Retinal pigment epithelial cell (primary cell): ENCODE results near the gene ADAMTS2.

Experiments used
- DNase-seq: peaks from one replicate; pipeline ENCODE4 v3.0.0-alpha.2; 2010; ENCODE audit warnings: low read depth
- H3K4me3 ChIP-seq: 2 replicates; pipeline ENCODE4 v1.5.1; 2011; ENCODE audit warnings: mild to moderate bottlenecking, low read length, control low read depth, moderate library complexity
- TF ChIP-seq, protein P1 (sequence below): conservative IDR thresholded peaks from 2 replicates; pipeline ENCODE4 v1.5.1; 2011; ENCODE audit warnings: low read depth, low read length, control low read depth, inconsistent platforms

ADAMTS2 gene

DNA sequence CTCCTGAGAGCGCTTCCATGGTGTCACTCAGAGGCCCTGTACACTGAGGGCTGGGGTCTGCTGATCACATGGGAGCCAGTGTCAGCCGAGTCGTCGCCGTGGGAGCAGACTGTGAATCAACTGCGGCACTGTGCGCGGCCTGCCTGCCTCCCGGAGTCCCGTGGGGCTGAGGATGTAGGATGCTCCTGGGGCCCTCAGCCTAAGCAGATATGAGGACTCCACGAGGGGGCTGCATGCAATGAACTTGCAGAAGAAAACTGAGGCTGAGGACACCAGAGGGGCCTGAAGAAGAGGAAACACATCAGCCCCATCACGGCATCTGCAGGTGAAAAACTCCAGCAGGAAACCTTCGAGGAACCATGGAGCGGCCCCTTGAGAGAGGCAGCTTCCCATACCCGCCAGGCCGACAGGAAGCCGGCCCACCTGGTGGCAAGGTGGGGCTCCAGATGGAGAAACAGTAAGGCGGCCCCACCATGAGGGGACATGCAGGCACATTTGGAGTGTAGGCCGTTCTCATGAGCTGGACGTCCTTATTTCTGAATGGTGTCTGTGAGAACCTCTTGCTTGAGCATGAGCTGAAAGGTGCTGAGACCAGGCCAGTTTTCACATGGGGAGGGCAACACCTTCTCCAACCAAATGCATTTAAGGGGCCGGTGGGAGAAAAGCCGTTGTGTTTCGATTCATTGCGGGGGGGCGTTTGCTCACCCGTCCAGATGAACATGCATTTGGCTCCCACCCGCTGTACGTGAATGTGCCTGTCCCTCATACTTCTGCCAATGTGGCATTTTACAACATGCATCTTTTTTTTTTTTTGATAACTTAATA lies 35.2 kb upstream of the ADAMTS2 start:
- TF ChIP-seq, protein P1, sequence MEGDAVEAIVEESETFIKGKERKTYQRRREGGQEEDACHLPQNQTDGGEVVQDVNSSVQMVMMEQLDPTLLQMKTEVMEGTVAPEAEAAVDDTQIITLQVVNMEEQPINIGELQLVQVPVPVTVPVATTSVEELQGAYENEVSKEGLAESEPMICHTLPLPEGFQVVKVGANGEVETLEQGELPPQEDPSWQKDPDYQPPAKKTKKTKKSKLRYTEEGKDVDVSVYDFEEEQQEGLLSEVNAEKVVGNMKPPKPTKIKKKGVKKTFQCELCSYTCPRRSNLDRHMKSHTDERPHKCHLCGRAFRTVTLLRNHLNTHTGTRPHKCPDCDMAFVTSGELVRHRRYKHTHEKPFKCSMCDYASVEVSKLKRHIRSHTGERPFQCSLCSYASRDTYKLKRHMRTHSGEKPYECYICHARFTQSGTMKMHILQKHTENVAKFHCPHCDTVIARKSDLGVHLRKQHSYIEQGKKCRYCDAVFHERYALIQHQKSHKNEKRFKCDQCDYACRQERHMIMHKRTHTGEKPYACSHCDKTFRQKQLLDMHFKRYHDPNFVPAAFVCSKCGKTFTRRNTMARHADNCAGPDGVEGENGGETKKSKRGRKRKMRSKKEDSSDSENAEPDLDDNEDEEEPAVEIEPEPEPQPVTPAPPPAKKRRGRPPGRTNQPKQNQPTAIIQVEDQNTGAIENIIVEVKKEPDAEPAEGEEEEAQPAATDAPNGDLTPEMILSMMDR = no peak
- no peak for DNase-seq
- no peak overlapping the region for H3K4me3 ChIP-seq

DNA sequence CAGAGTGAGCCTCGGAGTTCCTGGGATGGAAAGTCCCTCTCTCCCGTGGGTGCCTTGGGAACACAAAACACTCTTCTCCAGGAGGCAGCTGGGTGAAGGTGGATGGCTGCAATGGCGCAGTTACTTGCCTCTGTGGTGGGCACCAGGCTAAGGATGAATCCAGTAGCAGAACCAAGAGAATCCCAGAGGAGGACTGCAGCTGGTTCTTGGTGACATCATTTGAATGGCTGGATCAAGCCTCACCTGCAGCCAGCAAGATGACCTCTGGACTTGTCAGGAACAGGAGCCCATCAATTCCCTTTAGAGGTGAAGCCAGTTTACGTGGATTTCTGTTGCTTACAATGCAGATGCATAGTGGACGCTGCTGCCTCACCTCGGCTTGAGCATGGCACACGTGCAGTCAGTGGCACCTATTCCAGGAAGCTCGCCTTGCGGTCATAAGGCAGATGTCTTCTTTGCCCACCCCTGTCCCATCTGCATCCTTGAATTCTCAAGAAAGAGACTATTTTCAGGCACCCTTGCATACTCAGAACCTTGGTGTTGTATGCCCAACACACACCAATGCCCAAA lies 34.1 kb upstream of the ADAMTS2 start:
- DNase-seq = no peak
- TF ChIP-seq, protein P1 = no peak
- no peak overlapping the region for H3K4me3 ChIP-seq

DNA sequence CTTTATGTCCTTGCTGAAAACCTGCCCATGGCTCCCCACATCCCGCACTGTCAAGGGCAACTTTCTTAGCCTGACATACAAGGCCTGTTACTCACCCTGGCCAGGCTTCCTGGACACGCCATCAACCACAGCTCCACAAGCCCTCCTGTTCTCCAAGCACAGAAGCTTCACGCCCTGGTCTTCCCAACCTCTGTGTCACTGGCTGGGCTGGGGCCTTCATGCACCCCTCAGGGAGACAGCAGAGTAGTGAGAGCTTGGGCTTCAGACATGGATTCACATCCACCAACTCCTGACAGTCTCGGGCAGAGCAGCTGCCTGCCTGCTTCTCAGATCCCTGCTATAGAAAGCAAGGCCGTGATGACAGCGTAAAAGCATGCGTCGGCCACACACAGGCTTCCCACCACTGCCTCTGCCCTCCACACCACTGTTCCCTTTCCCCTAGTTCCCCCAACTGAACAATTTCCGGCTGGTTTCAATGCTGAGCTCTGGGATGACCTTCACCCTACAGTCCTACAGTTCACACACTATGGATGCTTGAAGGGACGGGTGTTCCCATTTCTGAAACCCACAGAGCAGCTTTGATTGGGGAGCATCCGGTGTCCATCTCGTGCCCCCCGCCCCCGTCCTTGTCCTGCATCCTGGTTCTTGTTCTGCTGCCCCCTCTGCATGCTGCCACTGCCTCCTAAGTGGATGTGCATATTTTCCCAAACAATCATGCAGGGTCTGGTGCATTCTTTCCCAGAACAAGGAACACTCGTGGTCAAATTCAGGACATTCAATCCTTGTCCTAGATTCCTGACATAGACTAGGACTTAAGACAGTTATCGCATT lies 33.4 kb upstream of the ADAMTS2 start:
- DNase-seq = no peak
- H3K4me3 ChIP-seq = no peak overlapping the region
- TF ChIP-seq, protein P1 = no peak

DNA sequence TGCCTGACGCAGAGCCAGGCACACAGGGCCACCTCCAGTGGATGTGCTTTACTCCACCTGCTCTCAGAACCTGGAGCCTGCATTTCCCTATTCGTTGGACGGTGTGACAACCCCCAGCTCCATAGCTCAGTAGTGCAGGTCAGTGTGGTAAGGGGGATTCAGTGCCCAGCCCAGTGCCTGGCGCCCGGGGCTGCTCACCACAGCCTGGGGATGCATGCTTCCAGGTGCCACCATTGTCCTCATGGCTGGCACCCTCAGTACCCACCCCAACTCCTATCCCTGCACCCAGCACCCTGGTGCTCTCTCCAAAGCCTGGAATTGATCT lies 32.8 kb upstream of the ADAMTS2 start:
- DNase-seq = no peak
- no peak overlapping the region for H3K4me3 ChIP-seq
- TF ChIP-seq, protein P1 = no peak

DNA sequence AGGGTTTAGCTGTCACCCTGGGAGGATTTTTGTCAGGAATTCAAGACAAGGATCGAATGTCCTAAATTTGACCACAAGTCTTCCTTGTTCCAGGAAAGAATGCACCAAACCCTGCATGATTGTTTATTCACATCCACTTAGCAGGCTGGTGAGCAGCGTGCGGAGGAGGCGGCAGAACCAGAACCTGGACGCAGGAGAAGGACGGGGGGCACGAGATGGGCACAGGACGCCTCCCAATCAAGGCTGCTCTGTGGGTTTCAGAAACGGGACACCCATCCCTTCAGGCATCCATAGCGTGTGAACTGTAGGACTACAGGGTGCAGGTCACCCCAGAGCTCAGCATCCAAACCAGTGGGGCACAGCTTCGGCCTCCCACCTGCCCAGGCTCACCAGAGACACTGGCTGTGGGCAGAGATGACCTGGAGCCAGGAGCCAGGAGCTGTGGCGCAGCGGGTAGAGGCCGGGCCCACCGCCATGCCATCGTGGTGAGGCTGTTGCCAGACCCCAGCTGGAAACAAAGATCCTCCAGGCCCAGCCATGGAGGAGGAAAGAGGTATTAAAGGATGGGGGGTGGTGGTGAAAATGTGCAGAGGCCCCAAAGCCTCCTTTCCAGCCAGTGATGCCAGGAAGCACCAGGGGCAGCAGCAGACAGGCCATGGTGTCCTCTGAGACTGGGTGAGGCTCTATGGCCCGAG lies 32.3 kb upstream of the ADAMTS2 start:
- no peak for DNase-seq
- no peak overlapping the region for H3K4me3 ChIP-seq
- TF ChIP-seq, protein P1 = no peak

DNA sequence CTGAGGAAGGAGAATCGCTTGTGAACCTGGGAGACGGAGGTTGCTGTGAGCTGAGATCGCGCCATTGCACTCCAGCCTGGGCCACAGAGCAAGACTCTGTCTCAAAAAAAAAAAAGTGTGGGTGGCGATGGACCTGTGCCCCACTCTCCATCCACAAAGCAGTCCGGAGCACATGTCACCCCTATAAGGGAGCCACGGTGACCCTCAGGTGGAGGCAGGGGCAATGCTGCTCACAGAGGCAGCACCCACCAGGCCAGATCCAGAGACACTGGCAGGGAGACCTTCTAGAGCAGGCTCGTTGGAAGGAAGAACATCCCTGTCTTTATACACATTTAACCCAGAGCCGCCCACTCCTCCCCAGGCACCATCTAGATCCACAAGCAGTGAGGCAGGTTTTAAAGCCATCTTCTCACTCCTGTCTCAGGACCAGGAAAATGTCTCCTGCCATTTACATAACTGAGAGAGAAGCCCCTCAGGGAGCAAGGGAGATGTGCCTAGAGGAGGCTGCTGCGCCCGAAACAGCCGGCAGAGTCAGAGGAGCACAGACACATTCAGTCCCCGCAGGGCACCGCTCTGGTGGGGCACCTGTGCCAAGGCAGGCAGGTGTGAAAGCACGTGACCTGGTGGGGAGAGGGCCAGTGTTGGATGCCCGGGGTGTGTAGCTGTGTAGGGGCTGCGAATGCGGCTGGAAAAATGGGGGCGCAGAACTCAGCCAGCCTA lies 31.6 kb upstream of the ADAMTS2 start:
- DNase-seq = no peak
- H3K4me3 ChIP-seq = no peak overlapping the region
- TF ChIP-seq, protein P1 = no peak
